ENCODE measurements around the gene UGT1A9. TPM values are rescaled to one million over a fixed set of nuclear protein-coding genes. Genes with fewer than 3 reads are reported as not detected.
"Not testable (repeated sequence)": the region's sequence is repeated elsewhere in the genome, so short reads cannot be mapped to it uniquely, and the experiment has no call there.

The UGT1A9 gene
- total and polyA plus RNA-seq, 2 donors (not counting 1 experiment from before 2014, with no cell fraction given), result not detected

DNA sequence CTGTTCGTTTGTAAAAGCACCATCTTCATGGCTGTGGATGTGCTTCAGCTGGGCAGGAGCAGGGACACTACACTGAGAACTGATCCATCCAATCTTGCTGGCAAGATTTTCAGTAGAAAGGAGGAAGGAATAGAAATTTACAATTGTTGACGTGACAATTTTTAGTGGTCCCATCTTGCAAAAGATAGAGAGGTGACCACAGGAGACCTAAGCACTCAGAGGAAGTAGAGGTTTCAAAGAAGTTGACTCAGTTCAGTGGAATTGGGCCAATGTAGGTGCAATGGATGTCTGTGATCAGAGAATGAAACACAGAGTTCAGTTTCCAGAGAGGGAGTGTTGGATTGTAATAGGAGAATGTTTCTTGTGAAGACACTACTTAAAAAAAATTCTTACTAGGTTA lies 42.4 kb downstream of the UGT1A9 start:
- H4K20me1 ChIP-seq (ENCODE audit: control insufficient read depth, extremely low read depth, insufficient read depth, low read length), result no peaks in the 10 kb centered on the region
- no peaks in the 10 kb centered on the region for H3K4me1 ChIP-seq (ENCODE audit: control insufficient read depth, extremely low read depth, insufficient read depth, low read length)
- TF ChIP-seq, protein P1, sequence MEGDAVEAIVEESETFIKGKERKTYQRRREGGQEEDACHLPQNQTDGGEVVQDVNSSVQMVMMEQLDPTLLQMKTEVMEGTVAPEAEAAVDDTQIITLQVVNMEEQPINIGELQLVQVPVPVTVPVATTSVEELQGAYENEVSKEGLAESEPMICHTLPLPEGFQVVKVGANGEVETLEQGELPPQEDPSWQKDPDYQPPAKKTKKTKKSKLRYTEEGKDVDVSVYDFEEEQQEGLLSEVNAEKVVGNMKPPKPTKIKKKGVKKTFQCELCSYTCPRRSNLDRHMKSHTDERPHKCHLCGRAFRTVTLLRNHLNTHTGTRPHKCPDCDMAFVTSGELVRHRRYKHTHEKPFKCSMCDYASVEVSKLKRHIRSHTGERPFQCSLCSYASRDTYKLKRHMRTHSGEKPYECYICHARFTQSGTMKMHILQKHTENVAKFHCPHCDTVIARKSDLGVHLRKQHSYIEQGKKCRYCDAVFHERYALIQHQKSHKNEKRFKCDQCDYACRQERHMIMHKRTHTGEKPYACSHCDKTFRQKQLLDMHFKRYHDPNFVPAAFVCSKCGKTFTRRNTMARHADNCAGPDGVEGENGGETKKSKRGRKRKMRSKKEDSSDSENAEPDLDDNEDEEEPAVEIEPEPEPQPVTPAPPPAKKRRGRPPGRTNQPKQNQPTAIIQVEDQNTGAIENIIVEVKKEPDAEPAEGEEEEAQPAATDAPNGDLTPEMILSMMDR (conservative IDR thresholded peaks at IDR 0.05 in 1 of 2, IDR thresholded peaks at IDR 0.05 in 1 of 2; ENCODE audit: low read depth in 1 of 2, low read length in 2 of 2), result no peak
- TF ChIP-seq EZH2 (IDR thresholded peaks at IDR 0.05; ENCODE audit: low read length, missing control alignments), result no peak
- H3K9me3 ChIP-seq (ENCODE audit: control insufficient read depth, insufficient read depth, low read depth, low read length), result no peaks in the 10 kb centered on the region
- H3K79me2 ChIP-seq (ENCODE audit: control insufficient read depth, insufficient read depth, low read length), result no peaks in the 10 kb centered on the region
- H3K36me3 ChIP-seq (ENCODE audit: control insufficient read depth, insufficient read depth, low read length), result no peaks in the 10 kb centered on the region
- no peak overlapping the region for H3K4me2 ChIP-seq (ENCODE audit: extremely low read depth, insufficient read depth, low read length)
- H2AFZ ChIP-seq (ENCODE audit: low read length), result no peak overlapping the region
- DNase-seq (ENCODE audit: low read depth in 2 of 2), result peak in 1 of 2 donors; percentile 24
- no peak overlapping the region for H3K9ac ChIP-seq (ENCODE audit: insufficient read depth, low read length)
- H3K27ac ChIP-seq (ENCODE audit: insufficient read depth, low read length), result no peak overlapping the region
- H3K4me3 ChIP-seq (replicated peaks in 1 of 4; ENCODE audit: control extremely low read depth in 1 of 4, insufficient read depth in 1 of 4, low read depth in 3 of 4, low read length in 4 of 4), result no peak overlapping the region
- H3K27me3 ChIP-seq (ENCODE audit: control insufficient read depth, insufficient read depth, low read length), result peaks cover 4% of the 10 kb centered on the region

GRCh38 chr2:233718552-233718951 lies 46.9 kb downstream of the UGT1A9 start, which contains the start of gene UGT1A4:
Gene UGT1A4, plus strand, starts transcription at chr2:233718736. Its CDS starts 85 bp downstream, at chr2:233718821.
- no peaks in the 10 kb centered on the region for H3K79me2 ChIP-seq (ENCODE audit: control insufficient read depth, insufficient read depth, low read length)
- no peak for DNase-seq (ENCODE audit: low read depth in 2 of 2)
- H3K9ac ChIP-seq (ENCODE audit: insufficient read depth, low read length), result no peak within 1 kb of the TSS
- H3K27me3 ChIP-seq (ENCODE audit: control insufficient read depth, insufficient read depth, low read length), result peaks cover 4% of the 10 kb centered on the region
- H2AFZ ChIP-seq (ENCODE audit: low read length), result no peak within 1 kb of the TSS
- H3K4me1 ChIP-seq (ENCODE audit: control insufficient read depth, extremely low read depth, insufficient read depth, low read length), result no peaks in the 10 kb centered on the region
- H3K36me3 ChIP-seq (ENCODE audit: control insufficient read depth, insufficient read depth, low read length), result no peaks in the 10 kb centered on the region
- no peaks in the 10 kb centered on the region for H4K20me1 ChIP-seq (ENCODE audit: control insufficient read depth, extremely low read depth, insufficient read depth, low read length)
- H3K9me3 ChIP-seq (ENCODE audit: control insufficient read depth, insufficient read depth, low read depth, low read length), result no peaks in the 10 kb centered on the region
- H3K27ac ChIP-seq (ENCODE audit: insufficient read depth, low read length), result no peak within 1 kb of the TSS
- no peak within 1 kb of the TSS for H3K4me2 ChIP-seq (ENCODE audit: extremely low read depth, insufficient read depth, low read length)
- TF ChIP-seq, protein P1 (conservative IDR thresholded peaks at IDR 0.05 in 1 of 2, IDR thresholded peaks at IDR 0.05 in 1 of 2; ENCODE audit: low read depth in 1 of 2, low read length in 2 of 2), result no peak
- no peak for TF ChIP-seq EZH2 (IDR thresholded peaks at IDR 0.05; ENCODE audit: low read length, missing control alignments)
- no peak within 1 kb of the TSS for H3K4me3 ChIP-seq (replicated peaks in 1 of 4; ENCODE audit: control extremely low read depth in 1 of 4, insufficient read depth in 1 of 4, low read depth in 3 of 4, low read length in 4 of 4)

DNA sequence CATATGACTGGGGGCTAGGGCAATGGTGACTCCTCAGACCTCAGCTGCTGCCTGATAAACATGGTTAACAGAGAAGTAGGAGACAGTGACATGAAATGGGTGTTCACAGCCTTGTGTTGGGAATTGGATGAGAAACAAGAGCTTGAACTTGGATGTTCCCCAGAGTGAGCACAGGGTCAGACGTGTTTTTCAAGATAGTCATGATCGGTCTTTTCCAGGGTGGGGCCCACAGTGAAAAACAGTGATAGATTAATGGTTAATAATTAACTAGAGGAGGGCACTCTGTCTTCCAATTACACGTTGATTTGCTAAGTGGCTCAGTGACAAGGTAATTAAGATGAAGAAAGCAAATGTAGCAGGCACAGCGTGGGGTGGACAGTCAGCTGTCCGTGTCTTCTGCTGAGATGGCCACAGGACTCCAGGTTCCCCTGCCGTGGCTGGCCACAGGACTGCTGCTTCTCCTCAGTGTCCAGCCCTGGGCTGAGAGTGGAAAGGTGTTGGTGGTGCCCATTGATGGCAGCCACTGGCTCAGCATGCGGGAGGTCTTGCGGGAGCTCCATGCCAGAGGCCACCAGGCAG lies 57.1 kb downstream of the UGT1A9 start, which contains the start of gene UGT1A3:
UGT1A3 (plus strand) TSS at position 320 of the 579 bp plus-strand sequence; CDS start at position 405, 85 bp downstream.
- Histone ChIP-seq H3K9me3 (ENCODE audit: control insufficient read depth, insufficient read depth, low read depth, low read length) (no peaks in the 10 kb centered on the region), H3K4me1 (ENCODE audit: control insufficient read depth, extremely low read depth, insufficient read depth, low read length) (no peaks in the 10 kb centered on the region), H3K27me3 (ENCODE audit: control insufficient read depth, insufficient read depth, low read length) (no peaks in the 10 kb centered on the region), H3K9ac (ENCODE audit: insufficient read depth, low read length) (no peak within 1 kb of the TSS), H3K36me3 (ENCODE audit: control insufficient read depth, insufficient read depth, low read length) (no peaks in the 10 kb centered on the region), H3K27ac (ENCODE audit: insufficient read depth, low read length) (no peak within 1 kb of the TSS), H4K20me1 (ENCODE audit: control insufficient read depth, extremely low read depth, insufficient read depth, low read length) (no peaks in the 10 kb centered on the region), H3K79me2 (ENCODE audit: control insufficient read depth, insufficient read depth, low read length) (no peaks in the 10 kb centered on the region), H2AFZ (ENCODE audit: low read length) (no peak within 1 kb of the TSS), H3K4me2 (ENCODE audit: extremely low read depth, insufficient read depth, low read length) (no peak within 1 kb of the TSS), H3K4me3 (replicated peaks in 1 of 4; ENCODE audit: control extremely low read depth in 1 of 4, insufficient read depth in 1 of 4, low read depth in 3 of 4, low read length in 4 of 4) (no peak within 1 kb of the TSS)
- DNase-seq (ENCODE audit: low read depth in 2 of 2), result no peak
- TF ChIP-seq, protein P1 (conservative IDR thresholded peaks at IDR 0.05 in 1 of 2, IDR thresholded peaks at IDR 0.05 in 1 of 2; ENCODE audit: low read depth in 1 of 2, low read length in 2 of 2), result no peak
- TF ChIP-seq EZH2 (IDR thresholded peaks at IDR 0.05; ENCODE audit: low read length, missing control alignments), result no peak

DNA sequence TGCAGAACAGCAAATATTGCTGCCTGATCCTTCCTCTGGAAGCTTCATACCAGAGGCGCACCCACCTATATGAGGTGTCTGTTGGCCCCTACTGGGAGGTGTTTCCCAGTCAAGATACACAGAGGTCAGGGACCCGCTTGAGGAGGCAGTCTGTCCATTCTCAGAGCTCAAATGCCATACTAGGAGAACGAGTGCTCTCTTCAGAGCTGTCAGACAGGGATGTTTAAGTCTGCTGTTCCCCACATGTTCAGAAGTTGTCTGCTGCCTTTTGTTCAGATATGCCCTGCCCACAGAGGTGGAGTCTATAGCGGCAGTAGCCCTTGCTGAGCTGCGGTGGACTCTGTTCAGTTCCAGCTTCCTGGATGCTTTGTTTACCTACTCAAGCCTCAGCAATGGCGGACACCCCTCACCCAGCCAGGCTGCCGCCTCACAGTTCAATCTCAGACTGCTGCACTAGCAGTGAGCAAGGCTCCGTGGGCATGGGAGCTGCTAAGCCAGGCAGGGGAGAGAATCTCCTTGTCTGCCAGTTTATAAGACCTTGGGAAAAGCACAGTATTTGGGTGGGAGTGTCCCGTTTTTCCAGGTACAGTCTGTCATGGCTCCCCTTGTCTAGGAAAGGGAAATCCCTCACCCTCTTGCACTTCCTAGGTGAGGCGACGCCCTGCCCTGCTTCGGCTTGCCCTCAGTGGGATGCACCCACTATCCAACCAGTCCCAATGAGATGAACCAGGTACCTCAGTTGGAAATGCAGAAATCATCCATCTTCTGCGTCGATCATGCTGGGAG lies 65.4 kb downstream of the UGT1A9 start:
- H3K27ac ChIP-seq (ENCODE audit: insufficient read depth, low read length); H3K27me3 ChIP-seq (ENCODE audit: control insufficient read depth, insufficient read depth, low read length); H3K36me3 ChIP-seq (ENCODE audit: control insufficient read depth, insufficient read depth, low read length); H4K20me1 ChIP-seq (ENCODE audit: control insufficient read depth, extremely low read depth, insufficient read depth, low read length); H3K79me2 ChIP-seq (ENCODE audit: control insufficient read depth, insufficient read depth, low read length); H3K4me1 ChIP-seq (ENCODE audit: control insufficient read depth, extremely low read depth, insufficient read depth, low read length); H3K4me3 ChIP-seq (replicated peaks in 1 of 4; ENCODE audit: control extremely low read depth in 1 of 4, insufficient read depth in 1 of 4, low read depth in 3 of 4, low read length in 4 of 4); H2AFZ ChIP-seq (ENCODE audit: low read length); H3K4me2 ChIP-seq (ENCODE audit: extremely low read depth, insufficient read depth, low read length); H3K9me3 ChIP-seq (ENCODE audit: control insufficient read depth, insufficient read depth, low read depth, low read length); DNase-seq (ENCODE audit: low read depth in 2 of 2); H3K9ac ChIP-seq (ENCODE audit: insufficient read depth, low read length): not testable (repeated sequence)

All from fibroblast of lung (primary cell).